K562 (cell line): ENCODE data around the gene CDH20. TPM values are rescaled to one million over a fixed set of nuclear protein-coding genes. Genes with fewer than 3 reads are reported as not detected.

Experiments
- ATAC-seq: fragments of 200-7000 bp; cut with Tn5 transposase; 3 replicates; pipeline ENCODE4 v1.9.1; 2020; ENCODE audit warnings: moderate library complexity
- BruUV-seq: library from RNA; stranded (reverse); fragments of 400-500 nt; replicated peaks from 2 replicates; lab custom pipeline; 2021; lab: Mats Ljungman, UMichigan
- CTCF ChIA-PET: fragments of 300-600 bp; formaldehyde crosslinking; extraction: SDS; loops from one replicate; lab custom pipeline; 2021; ENCODE audit warnings: low intra/inter-chr PET ratio; lab: Yijun Ruan, JAX
- POLR2A ChIA-PET: fragments of 300-600, 350-650 bp; sonication (Branson Sonifier 250); formaldehyde crosslinking; extraction: SDS; loops from one replicate; lab custom pipeline; 2021; ENCODE audit warnings: antibody characterized with exemption, inconsistent platforms; lab: Yijun Ruan, JAX
- DNase-seq, 4 experiments: peaks; one replicate each; pipeline versions ENCODE4 v3.0.0 to v3.0.0-alpha.2; 2011 to 2018; ENCODE audit warnings: low spot score in 3 of 4, mixed read lengths in 3 of 4; ENCODE audit errors: extremely low read depth in 1 of 4
- FAIRE-seq: peaks from 2 replicates; lab custom pipeline; 2011; peaks lifted over from hg19 to GRCh38; lab: Jason Lieb, UNC
- H2AFZ ChIP-seq: 2 replicates; pipeline ENCODE4 v1.6.0; 2011; ENCODE audit warnings: low read depth, low read length, control low read depth, inconsistent platforms
- H3K27ac ChIP-seq: fragments of 200-600 bp; 3 replicates; pipeline ENCODE4 v1.8.0; 2011; ENCODE audit warnings: low read depth, mild to moderate bottlenecking, control low read depth, inconsistent platforms, low read length, moderate library complexity, mixed read lengths; ENCODE audit errors: extremely low read depth
- H3K27me3 ChIP-seq, 2 experiments: fragments of 300-600 bp in 1 of 2; 2 replicates in 1 of 2; 3 replicates in 1 of 2; pipeline versions ENCODE4 v1.6.0 to v1.8.0; 2011; ENCODE audit warnings: inconsistent platforms in 2 of 2, low read length in 2 of 2, mild to moderate bottlenecking in 1 of 2, mixed read lengths in 1 of 2, moderate library complexity in 1 of 2; ENCODE audit not compliant: control insufficient read depth in 2 of 2, insufficient read depth in 2 of 2
- H3K36me3 ChIP-seq: fragments of 300-600 bp; 3 replicates; pipeline ENCODE4 v1.8.0; 2011; ENCODE audit warnings: mild to moderate bottlenecking, low read length, inconsistent platforms; ENCODE audit not compliant: control insufficient read depth, insufficient read depth
- H3K4me1 ChIP-seq, 2 experiments: fragments of 200-600 bp in 1 of 2; replicated peaks in 1 of 2; 2 replicates in 1 of 2; 3 replicates in 1 of 2; pipeline versions ENCODE4 v1.5.1 to v1.8.0; 2011; ENCODE audit warnings: inconsistent platforms in 2 of 2, low read length in 2 of 2, mild to moderate bottlenecking in 1 of 2, mixed read lengths in 1 of 2, moderate library complexity in 1 of 2; ENCODE audit not compliant: control insufficient read depth in 2 of 2, insufficient read depth in 2 of 2
- H3K4me2 ChIP-seq: 2 replicates; pipeline ENCODE4 v1.6.1; 2011; ENCODE audit warnings: low read length, control low read depth, inconsistent platforms, mixed read lengths; ENCODE audit not compliant: insufficient read depth
- H3K4me3 ChIP-seq: fragments of 200-600 bp; sonication (generic), shearing (Covaris generic); 2 replicates; pipeline ENCODE4 v1.5.1; 2016; ENCODE audit warnings: control low read depth, inconsistent platforms
- H3K79me2 ChIP-seq: fragments of 200-600 bp; 3 replicates; pipeline ENCODE4 v1.8.0; 2011; ENCODE audit warnings: low read length, inconsistent platforms; ENCODE audit not compliant: control insufficient read depth, insufficient read depth
- H3K9ac ChIP-seq, 2 experiments: 2 replicates each; pipeline versions ENCODE4 v1.6.0 to v1.6.1; 2011; ENCODE audit warnings: low read depth in 2 of 2, low read length in 2 of 2, control low read depth in 1 of 2, inconsistent platforms in 1 of 2, mild to moderate bottlenecking in 1 of 2, mixed read lengths in 1 of 2; ENCODE audit not compliant: insufficient read depth in 1 of 2
- H3K9me1 ChIP-seq: one replicate; pipeline ENCODE4 v1.6.0; 2011; ENCODE audit warnings: inconsistent platforms, mild to moderate bottlenecking, low read length, moderate library complexity; ENCODE audit not compliant: control insufficient read depth, insufficient read depth
- H3K9me3 ChIP-seq: replicated peaks from 2 replicates; pipeline ENCODE4 v1.5.1; 2011; ENCODE audit warnings: low read depth, low read length, inconsistent platforms; ENCODE audit not compliant: control insufficient read depth, insufficient read depth
- H4K20me1 ChIP-seq: replicated peaks from 2 replicates; pipeline ENCODE4 v1.6.1; 2011; ENCODE audit warnings: low read length, inconsistent platforms, mixed read lengths; ENCODE audit not compliant: control insufficient read depth, insufficient read depth
- KLF16 ChIP-seq: IDR thresholded peaks from 2 replicates; pipeline ENCODE4 v1.6.1; 2016; ENCODE audit warnings: antibody characterized with exemption
- ZHX1 ChIP-seq: fragments of 150-350 bp; conservative IDR thresholded peaks from 2 replicates; pipeline ENCODE4 v1.6.1; 2014; ENCODE audit warnings: low read length
- ZNF778 ChIP-seq: fragments of 450-650 bp; formaldehyde crosslinking; IDR thresholded peaks from 2 replicates; pipeline ENCODE4 v1.4.0; 2020; ENCODE audit warnings: mild to moderate bottlenecking, moderate library complexity
- WGBS: fragments of 100-300 bp; shearing (Covaris generic); methylation state at CpG from one replicate; pipeline ENCODE4 v1.1.6; 2016; ENCODE audit warnings: low coverage, mixed read lengths; ENCODE audit not compliant: insufficient coverage; ENCODE audit errors: missing lambda C conversion rate; 5-methylcytosine and 5-hydroxymethylcytosine counted together
- in situ Hi-C: fragments of 300-500 bp; cut with MboI; formaldehyde crosslinking; loops from 4 replicates; pipeline ENCODE4 v1.15.0; 2018; ENCODE audit warnings: inconsistent platforms, mixed read lengths
- intact Hi-C: fragments of 100-400 bp; cut with micrococcal nuclease; formaldehyde crosslinking; loops from 2 replicates; pipeline ENCODE4 v1.14.2; 2022
- polyA plus RNA-seq, 8 experiments: library from polyadenylated mRNA; depleted of rRNA in 4 of 8; stranded (reverse) in 5 of 8; unstranded in 3 of 8; fragments of >200 nt; fragmentation: Nextera tagmentation in 2 of 8; fragmentation: Illumina TruSeq in 1 of 8; extraction: Ambion mirVana in 2 of 8; extraction: Trizol in 1 of 8; gene quantifications; 2 replicates each; pipeline versions ENCODE4 v1.2.1 to v1.2.3, GENCODE V29; 2011 to 2014; ENCODE audit warnings: inconsistent platforms in 1 of 8, missing spikeins in 1 of 8
- total RNA-seq, 7 experiments: library from RNA; depleted of rRNA in 6 of 7; stranded (reverse); fragments of >200 nt in 6 of 7; fragmentation: Illumina TruSeq in 2 of 7; extraction: Trizol in 2 of 7; gene quantifications; 2 replicates each; pipeline versions ENCODE4 v1.2.1 to v1.2.3, GENCODE V29; 2011 to 2021; ENCODE audit warnings: low replicate concordance in 1 of 7

CDH20 gene
- total and polyA plus RNA-seq, 9 of the 15 experiments (the other 6 are each of a cell fraction or from before 2014, with no cell fraction given) = not detected

GRCh38 chr18:61541673-61542072 is 208.4 kb downstream of the CDH20 start (continued):
- no peak for TF ChIP-seq ZHX1
- TF ChIP-seq KLF16 = no peak

- intact Hi-C loops = no loop called here
- no peaks in the 10 kb centered on the region for H3K79me2 ChIP-seq
- in situ Hi-C loops = no loop called here
- no peak overlapping the region for H3K4me2 ChIP-seq
- CTCF ChIA-PET = no interaction called here
- no peak for TF ChIP-seq ZNF778 (CRISPR knock-in tag)
- TF ChIP-seq, all 486 proteins: peak for 0
- ATAC-seq (no peak), DNase-seq (no peak), FAIRE-seq (no peak)
- 0% methylated on average over 2 of the region's 2 CpGs for WGBS
- no TSS peak for BruUV-seq
- Histone ChIP-seq H3K27me3 (no peaks in the 10 kb centered on the region), H3K9me3 (no peaks in the 10 kb centered on the region), H3K27ac (no peak overlapping the region), H4K20me1 (no peaks in the 10 kb centered on the region), H3K9me1 (no peaks in the 10 kb centered on the region), H3K4me3 (no peak overlapping the region), H3K4me1 (no peaks in the 10 kb centered on the region), H3K36me3 (no peaks in the 10 kb centered on the region), H3K9ac (no peak overlapping the region), H2AFZ (no peak overlapping the region)
- POLR2A ChIA-PET = no interaction called here
These were observed 209.4 kb downstream of the CDH20 start for GRCh38 chr18:61542596-61542995.
